Activated CD8-positive, alpha-beta memory T cell treated with anti-CD3 and anti-CD28 coated beads for 1 hour (primary cell): Measurements from ENCODE around the gene RBM43.
"Not testable (repeated sequence)": the region's sequence is repeated elsewhere in the genome, so short reads cannot be mapped to it uniquely, and the experiment has no call there.

Experiments used
- DNase-seq, 2 donors: peaks; one replicate each; pipeline ENCODE4 v3.0.0-alpha.2; 2020; ENCODE audit warnings: low read depth in 1 of 2; ENCODE audit errors: extremely low read depth in 1 of 2

RBM43 gene

DNA sequence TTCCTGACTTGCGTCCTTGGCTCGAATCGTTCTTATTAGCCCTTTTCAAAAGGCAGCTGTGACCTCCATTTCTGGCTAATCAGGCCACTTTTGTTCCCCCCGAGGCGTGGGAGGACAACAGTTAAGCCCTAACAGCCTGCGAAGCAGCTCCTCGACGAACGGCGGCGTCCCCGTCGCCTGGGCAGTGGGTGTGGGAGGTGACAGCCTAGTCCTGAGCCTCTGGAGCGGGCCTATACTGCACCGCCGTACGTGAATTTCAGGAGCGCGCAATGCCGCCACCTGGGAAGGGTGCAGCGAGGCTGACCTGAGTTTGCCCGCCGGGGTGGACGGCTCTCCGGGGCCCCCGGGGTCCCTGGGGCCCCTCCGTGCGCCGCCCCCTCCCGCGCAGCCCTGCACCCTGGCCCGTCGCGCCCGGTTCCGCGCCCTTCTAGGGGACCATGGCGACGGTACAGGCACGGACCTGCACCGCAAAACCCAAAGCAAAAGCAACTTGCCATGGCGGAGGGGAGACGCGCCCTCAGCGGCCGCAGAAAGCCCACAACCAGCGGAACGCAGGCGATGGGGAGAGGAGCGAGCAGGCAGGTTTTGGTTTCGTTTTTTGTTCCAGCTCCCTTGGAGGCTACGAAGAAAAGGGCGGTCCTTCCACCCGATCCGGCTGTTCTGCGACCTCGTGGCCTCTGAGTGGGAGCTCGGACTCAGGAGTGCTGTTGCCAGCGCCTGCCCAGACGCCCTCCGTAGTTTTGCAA lies at the start of gene RBM43:
Gene RBM43 (minus strand): TSS at position 633 of the 746 bp plus-strand sequence. CDS start 136 bp downstream, at position 497.
- DNase-seq = peak; percentile 49 to 60

DNA sequence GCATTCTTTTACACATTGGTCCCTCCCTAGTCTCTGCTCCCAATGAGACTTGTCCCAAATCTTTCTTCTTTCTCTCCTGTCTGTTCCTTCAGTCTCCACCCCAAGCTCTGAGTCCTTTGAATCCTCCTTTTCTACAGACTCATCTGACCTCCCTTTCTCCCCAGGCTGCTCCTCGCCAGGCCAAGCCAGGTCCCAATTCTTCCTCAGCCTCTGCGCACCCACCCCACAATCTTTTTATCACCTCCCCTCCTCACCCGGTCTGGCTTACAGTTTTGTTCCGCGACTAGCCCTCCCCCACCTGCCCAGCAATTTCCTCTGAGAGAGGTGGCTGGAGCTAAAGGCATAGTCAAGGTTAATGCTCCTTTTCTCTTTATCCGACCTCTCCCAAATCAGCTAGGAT lies 48.6 kb upstream of the RBM43 start:
- not testable (repeated sequence) for DNase-seq

DNA sequence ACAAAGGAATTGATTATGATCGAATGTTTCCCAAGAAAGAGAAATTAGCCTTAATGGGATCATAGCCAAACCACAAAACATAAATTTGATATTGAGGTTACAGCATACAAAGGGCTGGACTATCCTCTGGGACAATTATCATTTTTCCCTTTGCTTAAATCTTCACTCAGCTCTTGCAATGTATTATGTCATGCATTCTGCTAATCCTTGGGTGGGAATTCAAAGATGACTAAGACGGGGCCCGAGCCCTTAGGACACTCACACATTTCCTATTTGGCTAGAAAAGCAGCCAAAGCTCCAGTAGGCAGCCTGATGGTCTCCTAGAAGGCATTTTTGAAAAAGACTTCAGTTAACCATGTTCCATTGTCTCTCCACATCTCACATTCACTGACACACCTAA lies 45.0 kb upstream of the RBM43 start:
- no peak for DNase-seq

- no peak for DNase-seq
Measured at GRCh38 chr2:151305129-151305691, 43.5 kb upstream of the RBM43 start.

GRCh38 chr2:151302879-151303278 lies 41.2 kb upstream of the RBM43 start:
- DNase-seq = no peak

DNA sequence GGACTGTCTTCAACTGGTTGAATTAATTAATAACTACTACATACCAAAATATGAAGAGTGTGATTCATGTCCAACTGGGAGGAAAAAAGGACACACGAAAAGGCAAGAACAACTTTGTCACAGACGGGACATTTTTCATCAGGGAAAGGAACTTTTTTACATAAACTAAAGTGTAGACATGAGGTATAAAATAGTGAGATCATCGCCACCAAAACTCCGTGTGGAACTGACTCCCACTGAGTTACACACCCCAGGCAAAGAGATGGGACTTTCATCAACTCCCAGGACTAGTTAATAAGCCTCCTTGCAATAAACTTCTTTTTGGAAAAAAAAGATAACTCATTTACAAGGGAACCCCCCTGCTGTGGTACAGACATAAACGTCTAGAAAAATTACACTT lies 40.7 kb upstream of the RBM43 start:
- no peak for DNase-seq

DNA sequence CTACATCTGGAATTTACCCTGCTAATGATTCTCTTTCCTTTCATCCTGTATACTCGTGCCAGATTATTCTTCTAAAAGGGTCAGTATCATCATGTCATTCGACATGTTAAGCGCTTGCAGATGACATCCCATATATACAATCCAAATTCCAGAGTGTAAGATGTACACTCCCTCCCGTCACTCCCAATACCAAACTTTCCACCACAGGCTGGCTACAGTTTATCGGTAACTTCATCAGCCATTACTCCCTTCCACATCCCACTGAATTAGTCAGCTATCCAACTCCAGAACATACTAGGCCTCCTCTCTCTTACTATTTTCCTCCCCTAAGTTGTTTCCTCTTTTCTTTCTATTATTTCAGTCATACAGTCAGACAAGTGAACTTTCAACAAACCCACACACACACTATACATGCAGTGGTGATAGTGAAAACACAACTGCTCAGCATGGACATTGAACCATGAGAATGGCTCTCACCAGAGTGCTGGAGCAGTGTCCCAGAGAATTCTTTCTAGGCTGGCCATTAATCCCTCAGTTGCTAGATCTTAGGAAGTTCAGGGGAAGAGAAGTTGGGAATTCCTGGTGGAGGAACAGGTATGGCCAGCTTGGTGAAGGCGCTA lies 38.4 kb upstream of the RBM43 start:
- DNase-seq = no peak

GRCh38 chr2:151297882-151298281 lies 36.2 kb upstream of the RBM43 start:
- no peak for DNase-seq

- not testable (repeated sequence) for DNase-seq
Measured at GRCh38 chr2:151295926-151296325, 34.3 kb upstream of the RBM43 start.

GRCh38 chr2:151292546-151292945 lies 30.9 kb upstream of the RBM43 start:
- DNase-seq = no peak

DNA sequence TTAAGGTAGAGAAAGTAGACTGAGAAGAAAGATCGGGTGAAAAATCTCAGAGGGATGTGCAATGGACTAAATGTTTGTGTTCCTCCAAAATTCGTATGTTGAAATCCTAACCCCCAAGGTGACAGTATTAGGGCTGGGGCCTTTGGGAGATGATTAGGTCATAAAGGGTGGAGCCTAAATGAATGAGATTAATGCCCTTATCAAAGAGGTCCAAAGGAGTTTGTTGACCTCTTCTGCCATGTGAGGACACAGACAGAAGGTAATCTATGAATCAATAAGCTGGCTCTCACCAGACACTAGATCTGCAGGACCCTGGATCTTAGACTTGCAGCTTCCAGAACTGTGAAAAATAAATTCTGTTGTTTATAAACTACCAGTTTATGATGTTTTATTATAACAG lies 30.5 kb upstream of the RBM43 start:
- DNase-seq = no peak

- DNase-seq = no peak
Measured at GRCh38 chr2:151291224-151291623, 29.6 kb upstream of the RBM43 start.

DNA sequence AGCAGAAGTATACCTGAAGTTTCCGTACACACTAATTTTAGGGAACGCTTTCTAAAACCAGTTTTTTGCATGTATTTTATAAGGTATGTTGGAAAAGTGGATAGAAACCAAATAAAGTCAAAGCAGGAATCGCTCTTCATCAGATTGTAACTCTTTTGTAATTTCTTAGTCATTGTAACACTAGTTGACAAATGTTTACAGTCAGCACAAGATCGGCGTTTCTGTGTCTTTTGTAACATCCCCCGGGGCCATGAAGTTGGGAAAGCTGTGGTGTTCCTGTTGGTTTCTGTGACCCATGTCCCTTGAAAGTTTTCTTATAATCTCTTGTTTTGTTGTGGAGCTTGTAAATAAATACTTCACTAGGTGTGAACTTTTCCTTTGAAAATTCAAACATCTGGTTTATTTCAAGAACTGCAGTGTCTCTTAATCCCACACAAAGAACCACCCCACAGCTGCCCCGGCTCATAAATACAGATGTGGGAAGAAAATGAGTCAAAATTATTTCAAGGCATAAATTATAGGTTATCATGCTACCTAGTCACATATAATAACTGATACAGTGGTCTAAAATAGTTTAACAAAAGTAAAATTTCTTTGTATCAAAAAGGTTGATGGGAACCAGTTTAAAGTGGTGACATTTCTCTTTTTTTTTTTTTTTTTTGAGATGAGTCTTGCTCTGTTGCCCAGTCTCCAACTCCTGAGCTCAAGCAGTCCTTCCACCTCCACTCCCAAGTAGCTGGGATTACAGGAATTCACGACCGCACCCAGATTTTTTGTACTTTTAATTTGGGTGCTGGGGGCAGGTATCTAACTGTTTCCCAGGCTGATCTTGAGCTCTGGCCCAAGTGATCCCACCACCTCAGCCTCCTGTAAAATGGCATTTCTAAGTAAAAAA lies 28.6 kb upstream of the RBM43 start:
- DNase-seq = no peak

GRCh38 chr2:151287513-151288250 lies 26.0 kb upstream of the RBM43 start:
- no peak for DNase-seq

- no peak for DNase-seq
Measured at GRCh38 chr2:151282401-151282800, 20.7 kb upstream of the RBM43 start.

GRCh38 chr2:151280271-151280670 lies 18.6 kb upstream of the RBM43 start:
- no peak for DNase-seq

GRCh38 chr2:151278487-151278886 lies 16.8 kb upstream of the RBM43 start:
- DNase-seq = no peak

GRCh38 chr2:151277067-151277466 lies 15.4 kb upstream of the RBM43 start:
- DNase-seq = no peak

GRCh38 chr2:151275291-151275690 lies 13.6 kb upstream of the RBM43 start:
- no peak for DNase-seq

DNA sequence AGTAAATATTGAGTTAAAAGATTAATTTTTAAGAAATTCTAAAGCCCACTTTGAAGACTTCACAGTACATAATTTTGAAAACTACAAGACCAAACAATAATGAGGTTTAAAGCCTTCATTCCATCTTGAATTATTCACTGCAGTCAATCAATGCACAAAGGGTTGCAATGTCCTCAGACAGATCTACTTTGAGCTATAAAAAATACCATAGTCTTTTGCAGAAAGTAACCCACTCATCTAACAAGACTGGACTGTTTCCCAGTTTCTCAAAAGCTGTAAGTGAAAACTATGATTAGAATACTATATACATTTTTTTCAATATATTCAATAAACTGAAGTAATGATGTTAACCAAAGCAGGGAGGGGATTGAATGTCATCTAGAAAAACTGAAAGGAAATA lies 10.2 kb upstream of the RBM43 start:
- DNase-seq = no peak
